ENCODE results near the gene UMODL1. TPM values are rescaled to one million over a fixed set of nuclear protein-coding genes. Genes with fewer than 3 reads are reported as not detected.

UMODL1 gene
- total RNA-seq, 1 experiment from 2014 or later = not detected

GRCh38 chr21:42113926-42114409, 42.9 kb downstream of the UMODL1 start:
- H4K20me1 ChIP-seq (ENCODE audit: control insufficient read depth, insufficient read depth, insufficient read length) = no peaks in the 10 kb centered on the region
- no peak overlapping the region for H3K27ac Mint-ChIP-seq
- H3K4me3 Mint-ChIP-seq = no peak overlapping the region
- TF ChIP-seq CTCF (conservative IDR thresholded peaks at IDR 0.05) = no peak
- H2BK12ac ChIP-seq (ENCODE audit: insufficient read length, low read depth, low read length) = no peak overlapping the region
- no peaks in the 10 kb centered on the region for H3K79me2 ChIP-seq (ENCODE audit: insufficient read depth, low read length)
- H2AK5ac ChIP-seq (ENCODE audit: insufficient read length, low read length) = no peak overlapping the region
- DNase-seq = no peak
- no peak overlapping the region for H3K27ac ChIP-seq (ENCODE audit: insufficient read length, low read depth, low read length)
- H3K36me3 Mint-ChIP-seq (ENCODE audit: insufficient read depth in 1 of 3, low read depth in 3 of 3) = no peaks in the 10 kb centered on the region; a peak in 1 of 7 replicates
- no peaks in the 10 kb centered on the region for H3K27me3 ChIP-seq (ENCODE audit: insufficient read depth, low read length)
- H3K9me3 Mint-ChIP-seq = no peaks in the 10 kb centered on the region; a peak in 1 of 5 replicates
- H2BK20ac ChIP-seq (ENCODE audit: low read depth, low read length, poor library complexity, severe bottlenecking) = no peak overlapping the region
- peaks cover 2 to 5% of the 10 kb centered on the region in 2 experiments for H3K4me1 Mint-ChIP-seq
- H3K79me1 ChIP-seq (ENCODE audit: insufficient read depth, low read depth, low read length, poor library complexity, severe bottlenecking) = no peaks in the 10 kb centered on the region
- H3K23me2 ChIP-seq (ENCODE audit: insufficient read length, low read depth, low read length, poor library complexity, severe bottlenecking) = no peaks in the 10 kb centered on the region
- no peak overlapping the region for H2BK5ac ChIP-seq (ENCODE audit: insufficient read length, low read length)
- H4K5ac ChIP-seq (ENCODE audit: insufficient read length, low read depth, low read length) = no peak overlapping the region
- no peak overlapping the region for H3K4me2 ChIP-seq (ENCODE audit: insufficient read depth, insufficient read length, low read length)
- no peaks in the 10 kb centered on the region for H3K4me1 ChIP-seq (ENCODE audit: insufficient read depth, low read length)
- H4K91ac ChIP-seq (ENCODE audit: insufficient read length, low read depth, low read length) = no peak overlapping the region
- H2AFZ ChIP-seq (ENCODE audit: low read length) = no peak overlapping the region
- H3K27me3 Mint-ChIP-seq (ENCODE audit: low read depth) = peaks cover 16% of the 10 kb centered on the region
- H3K4ac ChIP-seq (ENCODE audit: low read depth, low read length) = no peak overlapping the region
- H3K14ac ChIP-seq (ENCODE audit: insufficient read depth, low read length) = no peak overlapping the region
- H4K8ac ChIP-seq (replicated peaks; ENCODE audit: insufficient read length, low read depth, low read length) = no peak overlapping the region
- H3K18ac ChIP-seq (ENCODE audit: insufficient read length, low read depth, low read length) = no peak overlapping the region
- H3K9ac ChIP-seq (ENCODE audit: extremely low read depth, insufficient read length, low read length) = no peak overlapping the region
- no peak overlapping the region for H3K23ac ChIP-seq (ENCODE audit: insufficient read length, low read depth, low read length)
- H3T11ph ChIP-seq (ENCODE audit: low read length) = no peak overlapping the region
- WGBS (ENCODE audit: extremely low coverage, insufficient read length, low lambda C conversion rate) = no CpG with 5 or more reads among the region's 13 CpGs
- no peak overlapping the region for H2BK120ac ChIP-seq (ENCODE audit: low read depth, low read length, poor library complexity, severe bottlenecking)
- H2BK15ac ChIP-seq (ENCODE audit: low read depth, low read length) = no peak overlapping the region
- H3K9me3 ChIP-seq (ENCODE audit: control insufficient read depth, low read depth, low read length) = no peaks in the 10 kb centered on the region
- no peak overlapping the region for H3K56ac ChIP-seq (ENCODE audit: insufficient read length, low read depth, low read length)
